Ovary (tissue), 3 donors: ENCODE data around the gene DGKG.

ENCODE experiments used
- EP300 ChIP-seq: sonication (generic); formaldehyde crosslinking; IDR thresholded peaks from one replicate; pipeline ENCODE4 v1.6.1; 2017; ENCODE audit warnings: antibody characterized with exemption
- POLR2A ChIP-seq: fragments of 450-650 bp; IDR thresholded peaks from one replicate; pipeline ENCODE4 v1.6.1; 2017; ENCODE audit warnings: antibody characterized with exemption, mild to moderate bottlenecking, moderate library complexity
- TF ChIP-seq, protein P1 (sequence below), 3 donors: fragments of 450-650 bp in 2 of 3; fragments of 200-600 bp in 1 of 3; IDR thresholded peaks; one replicate each; pipeline versions ENCODE4 v1.5.1 to v1.8.0; 2016 to 2022; ENCODE audit warnings: antibody characterized with exemption in 3 of 3, mild to moderate bottlenecking in 1 of 3
- donor health status: DM: no; HTN: no; CAD: no.

DNA sequence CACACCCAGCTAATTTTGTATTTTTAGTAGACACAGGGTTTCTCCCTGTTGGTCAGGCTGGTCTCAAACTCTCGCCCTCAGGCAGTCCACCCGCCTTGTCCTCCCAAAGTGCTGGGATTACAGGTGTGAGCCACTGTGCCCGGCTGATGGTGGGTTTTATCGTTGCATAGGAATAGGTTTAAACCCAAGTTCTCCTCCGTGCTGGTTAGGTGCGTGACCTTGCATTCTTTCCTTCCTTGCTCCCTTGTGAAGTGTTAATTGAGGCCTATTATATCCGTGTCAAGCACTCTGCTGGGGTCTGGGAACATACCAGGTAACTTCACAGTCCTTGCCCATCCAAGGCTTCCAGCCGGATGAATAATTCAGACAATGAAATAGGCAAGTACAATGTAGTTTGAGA is 233.9 kb downstream of the DGKG start:
- TF ChIP-seq, protein P1, sequence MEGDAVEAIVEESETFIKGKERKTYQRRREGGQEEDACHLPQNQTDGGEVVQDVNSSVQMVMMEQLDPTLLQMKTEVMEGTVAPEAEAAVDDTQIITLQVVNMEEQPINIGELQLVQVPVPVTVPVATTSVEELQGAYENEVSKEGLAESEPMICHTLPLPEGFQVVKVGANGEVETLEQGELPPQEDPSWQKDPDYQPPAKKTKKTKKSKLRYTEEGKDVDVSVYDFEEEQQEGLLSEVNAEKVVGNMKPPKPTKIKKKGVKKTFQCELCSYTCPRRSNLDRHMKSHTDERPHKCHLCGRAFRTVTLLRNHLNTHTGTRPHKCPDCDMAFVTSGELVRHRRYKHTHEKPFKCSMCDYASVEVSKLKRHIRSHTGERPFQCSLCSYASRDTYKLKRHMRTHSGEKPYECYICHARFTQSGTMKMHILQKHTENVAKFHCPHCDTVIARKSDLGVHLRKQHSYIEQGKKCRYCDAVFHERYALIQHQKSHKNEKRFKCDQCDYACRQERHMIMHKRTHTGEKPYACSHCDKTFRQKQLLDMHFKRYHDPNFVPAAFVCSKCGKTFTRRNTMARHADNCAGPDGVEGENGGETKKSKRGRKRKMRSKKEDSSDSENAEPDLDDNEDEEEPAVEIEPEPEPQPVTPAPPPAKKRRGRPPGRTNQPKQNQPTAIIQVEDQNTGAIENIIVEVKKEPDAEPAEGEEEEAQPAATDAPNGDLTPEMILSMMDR (IDR thresholded peaks at IDR 0.05) = no peak
- no peak for TF ChIP-seq POLR2A
- no peak for TF ChIP-seq EP300
